MM.1S (cell line): Measurements from ENCODE around the gene ZMIZ1.

Experiments
- EZH2 ChIP-seq: fragments of 300-600 bp; sonication (generic); optimal IDR thresholded peaks from 2 replicates; pipeline ENCODE3; 2017; ENCODE audit warnings: low read depth, mild to moderate bottlenecking, antibody characterized with exemption, low read length, mixed read lengths
- TF ChIP-seq, protein P1 (sequence below): fragments of 300-600 bp; sonication (generic); IDR thresholded peaks from 2 replicates; pipeline ENCODE4 v1.5.1; 2016; ENCODE audit warnings: antibody characterized with exemption, low read length, mixed read lengths

DNA sequence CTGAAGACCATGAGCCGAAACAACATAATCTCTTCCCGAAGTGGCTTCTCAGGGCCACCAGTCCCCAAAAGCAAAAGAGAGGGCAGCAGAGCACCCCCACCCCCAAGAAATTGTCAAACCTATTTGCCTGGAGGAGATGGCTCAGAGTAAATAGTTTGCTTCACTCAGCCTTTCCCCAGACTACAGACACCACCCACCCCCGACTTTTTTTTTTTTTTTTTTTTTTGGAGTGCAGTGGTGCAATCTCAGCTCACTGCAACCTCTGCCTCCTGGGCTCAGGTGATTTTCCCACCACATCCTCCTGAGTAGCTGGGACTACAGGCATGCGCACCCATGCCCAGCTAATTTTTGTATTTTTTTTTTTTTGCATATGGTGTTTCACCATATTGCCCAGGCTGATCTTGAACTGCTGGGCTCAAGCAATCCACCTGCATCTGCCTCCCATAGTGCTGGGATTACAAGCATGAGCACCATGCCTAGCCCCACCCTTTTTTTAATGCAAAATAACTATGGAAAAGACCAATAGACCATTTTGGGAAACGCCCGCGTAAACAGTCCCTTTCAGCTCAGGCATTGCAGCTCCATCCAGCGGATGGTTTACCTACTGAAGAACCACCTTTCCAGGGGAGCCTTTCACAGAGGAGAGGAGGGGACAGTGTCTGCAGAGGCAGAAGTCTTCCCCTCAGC is 9.7 kb downstream of the ZMIZ1 start:
- TF ChIP-seq, protein P1, sequence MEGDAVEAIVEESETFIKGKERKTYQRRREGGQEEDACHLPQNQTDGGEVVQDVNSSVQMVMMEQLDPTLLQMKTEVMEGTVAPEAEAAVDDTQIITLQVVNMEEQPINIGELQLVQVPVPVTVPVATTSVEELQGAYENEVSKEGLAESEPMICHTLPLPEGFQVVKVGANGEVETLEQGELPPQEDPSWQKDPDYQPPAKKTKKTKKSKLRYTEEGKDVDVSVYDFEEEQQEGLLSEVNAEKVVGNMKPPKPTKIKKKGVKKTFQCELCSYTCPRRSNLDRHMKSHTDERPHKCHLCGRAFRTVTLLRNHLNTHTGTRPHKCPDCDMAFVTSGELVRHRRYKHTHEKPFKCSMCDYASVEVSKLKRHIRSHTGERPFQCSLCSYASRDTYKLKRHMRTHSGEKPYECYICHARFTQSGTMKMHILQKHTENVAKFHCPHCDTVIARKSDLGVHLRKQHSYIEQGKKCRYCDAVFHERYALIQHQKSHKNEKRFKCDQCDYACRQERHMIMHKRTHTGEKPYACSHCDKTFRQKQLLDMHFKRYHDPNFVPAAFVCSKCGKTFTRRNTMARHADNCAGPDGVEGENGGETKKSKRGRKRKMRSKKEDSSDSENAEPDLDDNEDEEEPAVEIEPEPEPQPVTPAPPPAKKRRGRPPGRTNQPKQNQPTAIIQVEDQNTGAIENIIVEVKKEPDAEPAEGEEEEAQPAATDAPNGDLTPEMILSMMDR = no peak
- TF ChIP-seq EZH2 = no peak
